ENCODE measurements around the gene CFAP157. TPM values are rescaled to one million over a fixed set of nuclear protein-coding genes. Genes with fewer than 3 reads are reported as not detected.

Gene CFAP157
- total RNA-seq, 1 experiment from 2014 or later: 0.22 TPM

DNA sequence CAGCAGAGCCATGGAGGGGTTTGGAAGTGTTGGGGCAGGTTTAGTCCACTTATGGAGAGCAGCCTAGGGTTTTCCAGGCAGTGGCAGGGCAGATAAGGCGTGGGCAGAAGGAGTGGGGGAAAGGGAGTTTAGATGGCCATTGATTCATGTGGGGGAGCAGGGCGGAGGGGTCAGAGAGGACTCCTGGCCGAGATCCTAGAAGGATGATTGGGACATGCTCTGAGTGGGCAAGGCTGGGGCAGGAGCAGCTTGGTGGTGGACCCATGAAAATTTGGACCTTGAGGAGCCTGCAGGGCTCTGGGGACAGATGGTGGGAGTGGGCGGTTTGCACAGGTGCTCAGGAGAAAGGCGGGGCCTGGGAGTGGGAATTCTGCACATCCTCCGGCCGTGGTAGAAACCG is 46.4 kb downstream of the CFAP157 start:
- POLR2A ChIA-PET: no interaction called here
- H3K79me2 ChIP-seq (ENCODE audit: insufficient read depth, low read length): no peaks in the 10 kb centered on the region
- CTCF ChIA-PET: no interaction called here
- H3K9ac ChIP-seq (ENCODE audit: low read length): no peak overlapping the region
- H4K20me1 ChIP-seq (ENCODE audit: insufficient read depth): no peaks in the 10 kb centered on the region
- RAD21 ChIA-PET (ENCODE audit: low non-redundant PET in 1 of 2, low total read pairs in 2 of 2, uncharacterized antibody in 2 of 2, unreplicated experiment in 2 of 2): no interaction called here
- ATAC-seq: no peak
- H3K27me3 ChIP-seq (ENCODE audit: insufficient read depth, low read length): no peaks in the 10 kb centered on the region
- H2AFZ ChIP-seq (ENCODE audit: low read depth, low read length, poor library complexity, severe bottlenecking): no peak overlapping the region
- DNase-seq (ENCODE audit: low read depth, low spot score): no peak
- H3K4me3 ChIP-seq (replicated peaks in 1 of 2; ENCODE audit: low read depth in 1 of 2, low read length in 2 of 2): no peak overlapping the region
- intact Hi-C loops (cut with micrococcal nuclease): no loop called here
- TF ChIP-seq, protein P1, sequence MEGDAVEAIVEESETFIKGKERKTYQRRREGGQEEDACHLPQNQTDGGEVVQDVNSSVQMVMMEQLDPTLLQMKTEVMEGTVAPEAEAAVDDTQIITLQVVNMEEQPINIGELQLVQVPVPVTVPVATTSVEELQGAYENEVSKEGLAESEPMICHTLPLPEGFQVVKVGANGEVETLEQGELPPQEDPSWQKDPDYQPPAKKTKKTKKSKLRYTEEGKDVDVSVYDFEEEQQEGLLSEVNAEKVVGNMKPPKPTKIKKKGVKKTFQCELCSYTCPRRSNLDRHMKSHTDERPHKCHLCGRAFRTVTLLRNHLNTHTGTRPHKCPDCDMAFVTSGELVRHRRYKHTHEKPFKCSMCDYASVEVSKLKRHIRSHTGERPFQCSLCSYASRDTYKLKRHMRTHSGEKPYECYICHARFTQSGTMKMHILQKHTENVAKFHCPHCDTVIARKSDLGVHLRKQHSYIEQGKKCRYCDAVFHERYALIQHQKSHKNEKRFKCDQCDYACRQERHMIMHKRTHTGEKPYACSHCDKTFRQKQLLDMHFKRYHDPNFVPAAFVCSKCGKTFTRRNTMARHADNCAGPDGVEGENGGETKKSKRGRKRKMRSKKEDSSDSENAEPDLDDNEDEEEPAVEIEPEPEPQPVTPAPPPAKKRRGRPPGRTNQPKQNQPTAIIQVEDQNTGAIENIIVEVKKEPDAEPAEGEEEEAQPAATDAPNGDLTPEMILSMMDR (IDR thresholded peaks at IDR 0.05 in 2 of 3, conservative IDR thresholded peaks at IDR 0.05 in 1 of 3; ENCODE audit: borderline replicate concordance in 1 of 3, insufficient read depth in 1 of 3, low read depth in 2 of 3, low read length in 2 of 3): no peak
- TF ChIP-seq POLR2AphosphoS5 (IDR thresholded peaks at IDR 0.05; ENCODE audit: low read depth, low read length) (no peak), CEBPB (IDR thresholded peaks at IDR 0.05; ENCODE audit: low read depth) (no peak), EZH2 (IDR thresholded peaks at IDR 0.05) (no peak)
- no TSS peak for BruUV-seq (replicated peaks)
- H3K27ac ChIP-seq (ENCODE audit: low read depth, low read length): no peak overlapping the region
- H3K36me3 ChIP-seq (ENCODE audit: control insufficient read depth in 1 of 2, insufficient read depth in 2 of 2, low read length in 2 of 2): no peaks in the 10 kb centered on the region
- no peak overlapping the region for H3K4me2 ChIP-seq (ENCODE audit: low read length)
- H3K4me1 ChIP-seq (ENCODE audit: control insufficient read depth in 1 of 2, insufficient read depth in 2 of 2, low read length in 2 of 2): no peaks in the 10 kb centered on the region
- no peaks in the 10 kb centered on the region for H3K9me3 ChIP-seq (ENCODE audit: control insufficient read depth in 1 of 2, insufficient read depth in 1 of 2, low read depth in 1 of 2, low read length in 2 of 2)
- H3K9me2 ChIP-seq (ENCODE audit: insufficient read depth): no peaks in the 10 kb centered on the region

DNA sequence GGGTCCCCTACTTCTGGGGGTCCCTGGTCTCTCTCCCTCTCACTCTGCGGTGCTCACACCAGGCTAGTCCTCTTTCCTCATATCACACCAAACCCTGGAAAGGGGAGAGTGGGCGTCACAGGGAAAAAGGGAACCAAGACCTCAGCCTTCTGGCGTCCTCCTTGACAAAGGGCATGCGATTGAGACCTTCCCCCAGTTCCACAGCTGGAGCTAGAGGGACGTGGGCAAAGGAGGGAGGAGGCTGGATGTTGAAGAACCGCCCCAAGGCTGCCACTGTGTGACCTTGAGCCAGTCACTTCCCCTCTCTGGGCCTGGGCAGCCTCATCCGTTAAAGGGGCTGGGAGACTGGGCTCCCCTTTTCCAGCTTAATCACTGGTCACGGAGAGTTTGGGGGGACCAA is 46.8 kb downstream of the CFAP157 start:
- CTCF ChIA-PET: no interaction called here
- H3K4me2 ChIP-seq (ENCODE audit: low read length): no peak overlapping the region

More for the DNA sequence above, 46.8 kb downstream of the CFAP157 start:
- Histone ChIP-seq H3K36me3 (ENCODE audit: control insufficient read depth in 1 of 2, insufficient read depth in 2 of 2, low read length in 2 of 2) (no peaks in the 10 kb centered on the region), H3K9ac (ENCODE audit: low read length) (no peak overlapping the region), H3K9me2 (ENCODE audit: insufficient read depth) (no peaks in the 10 kb centered on the region), H2AFZ (ENCODE audit: low read depth, low read length, poor library complexity, severe bottlenecking) (no peak overlapping the region), H3K9me3 (ENCODE audit: control insufficient read depth in 1 of 2, insufficient read depth in 1 of 2, low read depth in 1 of 2, low read length in 2 of 2) (no peaks in the 10 kb centered on the region), H3K4me3 (replicated peaks in 1 of 2; ENCODE audit: low read depth in 1 of 2, low read length in 2 of 2) (no peak overlapping the region), H3K27me3 (ENCODE audit: insufficient read depth, low read length) (no peaks in the 10 kb centered on the region), H3K79me2 (ENCODE audit: insufficient read depth, low read length) (no peaks in the 10 kb centered on the region), H3K4me1 (ENCODE audit: control insufficient read depth in 1 of 2, insufficient read depth in 2 of 2, low read length in 2 of 2) (no peaks in the 10 kb centered on the region), H4K20me1 (ENCODE audit: insufficient read depth) (no peaks in the 10 kb centered on the region), H3K27ac (ENCODE audit: low read depth, low read length) (no peak overlapping the region)
- ATAC-seq (no peak), DNase-seq (ENCODE audit: low read depth, low spot score) (no peak)
- intact Hi-C loops (cut with micrococcal nuclease): no loop called here
- BruUV-seq (replicated peaks): no TSS peak
- TF ChIP-seq SP1 (IDR thresholded peaks at IDR 0.05; ENCODE audit: low read depth) (no peak), EZH2 (IDR thresholded peaks at IDR 0.05) (no peak), SRF (IDR thresholded peaks at IDR 0.05; ENCODE audit: low read depth) (no peak), SIN3A (IDR thresholded peaks at IDR 0.05; ENCODE audit: low read depth) (no peak), JUND (IDR thresholded peaks at IDR 0.05) (no peak), ZFX (IDR thresholded peaks at IDR 0.05) (no peak), CBX3 (IDR thresholded peaks at IDR 0.05; ENCODE audit: low read depth) (no peak), POLR2AphosphoS5 (IDR thresholded peaks at IDR 0.05; ENCODE audit: low read depth, low read length) (no peak)
- TF ChIP-seq, protein P1 (IDR thresholded peaks at IDR 0.05 in 2 of 3, conservative IDR thresholded peaks at IDR 0.05 in 1 of 3; ENCODE audit: borderline replicate concordance in 1 of 3, insufficient read depth in 1 of 3, low read depth in 2 of 3, low read length in 2 of 3): no peak
- RAD21 ChIA-PET (ENCODE audit: low non-redundant PET in 1 of 2, low total read pairs in 2 of 2, uncharacterized antibody in 2 of 2, unreplicated experiment in 2 of 2): no interaction called here
- POLR2A ChIA-PET: no interaction called here
